GM13976 (cell line): ENCODE data around the gene JAKMIP1.

Experiments used
- DNase-seq: peaks from one replicate; pipeline ENCODE4 v3.0.0; 2012; ENCODE audit warnings: low spot score
- in situ Hi-C: fragments of 300-500 bp; cut with MboI; formaldehyde crosslinking; loops from one replicate; pipeline ENCODE4 v1.12.0; 2022; ENCODE audit warnings: low sequenced_read_pairs, mixed read lengths, inconsistent platforms; ENCODE audit not compliant: unreplicated experiment
- TF ChIP-seq, protein P1 (sequence below): IDR thresholded peaks from 2 replicates; pipeline ENCODE4 v1.5.1; 2012; ENCODE audit warnings: borderline replicate concordance, mild to moderate bottlenecking; ENCODE audit not compliant: insufficient read depth; ENCODE audit errors: extremely low read depth, missing control alignments, control extremely low read depth

Gene JAKMIP1

GRCh38 chr4:6152869-6153705 lies 47.3 kb downstream of the JAKMIP1 start:
- DNase-seq, result no peak
- in situ Hi-C loops, result no loop called here
- TF ChIP-seq, protein P1, sequence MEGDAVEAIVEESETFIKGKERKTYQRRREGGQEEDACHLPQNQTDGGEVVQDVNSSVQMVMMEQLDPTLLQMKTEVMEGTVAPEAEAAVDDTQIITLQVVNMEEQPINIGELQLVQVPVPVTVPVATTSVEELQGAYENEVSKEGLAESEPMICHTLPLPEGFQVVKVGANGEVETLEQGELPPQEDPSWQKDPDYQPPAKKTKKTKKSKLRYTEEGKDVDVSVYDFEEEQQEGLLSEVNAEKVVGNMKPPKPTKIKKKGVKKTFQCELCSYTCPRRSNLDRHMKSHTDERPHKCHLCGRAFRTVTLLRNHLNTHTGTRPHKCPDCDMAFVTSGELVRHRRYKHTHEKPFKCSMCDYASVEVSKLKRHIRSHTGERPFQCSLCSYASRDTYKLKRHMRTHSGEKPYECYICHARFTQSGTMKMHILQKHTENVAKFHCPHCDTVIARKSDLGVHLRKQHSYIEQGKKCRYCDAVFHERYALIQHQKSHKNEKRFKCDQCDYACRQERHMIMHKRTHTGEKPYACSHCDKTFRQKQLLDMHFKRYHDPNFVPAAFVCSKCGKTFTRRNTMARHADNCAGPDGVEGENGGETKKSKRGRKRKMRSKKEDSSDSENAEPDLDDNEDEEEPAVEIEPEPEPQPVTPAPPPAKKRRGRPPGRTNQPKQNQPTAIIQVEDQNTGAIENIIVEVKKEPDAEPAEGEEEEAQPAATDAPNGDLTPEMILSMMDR, result no peak

DNA sequence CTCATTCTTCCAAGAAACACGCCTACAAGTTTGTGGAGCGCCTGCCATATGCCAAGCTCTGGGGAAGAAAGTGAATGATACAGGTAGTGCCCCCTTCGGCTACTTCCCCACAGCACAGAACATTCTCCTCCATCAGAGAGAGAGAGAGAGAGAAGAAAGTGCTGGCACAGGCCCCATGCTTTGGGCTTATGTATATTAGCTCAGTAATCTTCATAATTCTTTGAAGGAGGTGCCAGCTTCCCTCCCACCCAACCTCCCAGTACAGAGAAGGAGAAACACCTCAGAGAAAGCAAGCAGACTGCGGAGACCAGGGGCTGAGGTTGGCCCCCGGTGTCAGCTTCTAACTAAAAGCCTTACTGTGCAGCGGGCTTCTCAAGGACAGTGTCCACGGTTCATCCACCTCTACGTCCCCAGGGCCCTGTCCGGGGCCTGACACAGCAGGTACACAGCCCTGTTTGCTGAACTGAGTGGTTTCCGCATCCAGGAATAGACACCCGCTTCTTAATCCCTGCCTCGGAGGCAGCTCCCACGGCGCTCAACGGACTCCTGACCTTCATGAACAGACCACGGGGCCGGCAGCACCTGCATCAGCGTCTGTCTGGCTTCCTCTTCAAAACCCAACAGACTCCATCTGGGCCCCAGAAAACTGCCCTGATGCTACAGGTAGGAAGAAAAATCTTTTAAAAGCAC lies 50.2 kb downstream of the JAKMIP1 start:
- in situ Hi-C loops, result no loop called here
- TF ChIP-seq, protein P1, result no peak
- no peak for DNase-seq

- TF ChIP-seq, protein P1, result no peak
- in situ Hi-C loops, result no loop called here
- no peak for DNase-seq
These were observed 51.7 kb downstream of the JAKMIP1 start for GRCh38 chr4:6148506-6149205.

DNA sequence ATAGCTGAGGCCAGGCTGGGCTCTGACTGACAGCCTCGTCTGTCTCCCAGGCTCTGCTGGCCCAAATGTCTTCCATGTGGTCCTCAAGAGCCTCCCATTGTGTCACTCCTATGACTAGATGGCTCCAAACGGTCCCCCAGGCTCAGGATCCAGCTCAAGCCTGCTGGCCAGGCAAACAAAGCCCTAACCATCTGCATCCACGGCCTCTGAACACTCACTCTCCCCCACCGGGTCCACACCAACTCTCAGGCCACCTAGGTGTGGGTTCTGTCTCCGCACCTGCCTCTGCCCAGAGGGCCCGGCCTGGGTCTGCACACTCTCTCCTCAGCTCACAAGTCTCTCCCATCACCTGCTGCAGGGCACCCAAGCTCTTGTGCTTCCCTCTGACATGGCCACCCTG lies 52.9 kb downstream of the JAKMIP1 start:
- TF ChIP-seq, protein P1, result no peak
- in situ Hi-C loops, result no loop called here
- DNase-seq, result no peak

DNA sequence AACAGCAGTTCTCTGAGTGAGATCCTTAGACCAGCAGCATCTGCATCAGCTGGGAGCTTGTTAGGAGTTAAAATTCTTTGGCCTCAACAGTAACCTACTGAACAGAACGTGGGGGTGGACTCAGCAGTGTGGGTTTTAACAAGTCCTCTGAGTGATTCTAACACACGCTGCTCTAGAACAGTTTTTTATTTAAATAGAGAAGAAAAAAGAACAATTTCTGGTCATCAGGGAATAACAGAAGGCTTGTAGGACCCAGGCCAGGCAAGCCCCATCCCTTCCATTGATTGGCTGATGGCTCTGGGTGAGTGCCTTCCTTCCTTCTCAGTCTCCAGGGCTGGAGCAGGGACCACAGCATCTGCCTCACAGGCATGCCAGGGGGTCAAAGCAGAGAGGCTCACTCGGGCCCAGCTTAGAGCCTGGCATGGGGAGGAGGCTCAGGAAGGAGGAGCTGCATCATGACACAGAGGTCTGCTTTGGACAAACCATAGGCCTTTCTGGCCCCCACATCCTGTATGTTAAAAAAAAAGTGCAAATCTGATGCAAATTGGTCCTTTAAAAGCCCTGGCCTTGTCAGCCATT lies 56.7 kb downstream of the JAKMIP1 start:
- TF ChIP-seq, protein P1, result no peak
- in situ Hi-C loops, result no loop called here

DNA sequence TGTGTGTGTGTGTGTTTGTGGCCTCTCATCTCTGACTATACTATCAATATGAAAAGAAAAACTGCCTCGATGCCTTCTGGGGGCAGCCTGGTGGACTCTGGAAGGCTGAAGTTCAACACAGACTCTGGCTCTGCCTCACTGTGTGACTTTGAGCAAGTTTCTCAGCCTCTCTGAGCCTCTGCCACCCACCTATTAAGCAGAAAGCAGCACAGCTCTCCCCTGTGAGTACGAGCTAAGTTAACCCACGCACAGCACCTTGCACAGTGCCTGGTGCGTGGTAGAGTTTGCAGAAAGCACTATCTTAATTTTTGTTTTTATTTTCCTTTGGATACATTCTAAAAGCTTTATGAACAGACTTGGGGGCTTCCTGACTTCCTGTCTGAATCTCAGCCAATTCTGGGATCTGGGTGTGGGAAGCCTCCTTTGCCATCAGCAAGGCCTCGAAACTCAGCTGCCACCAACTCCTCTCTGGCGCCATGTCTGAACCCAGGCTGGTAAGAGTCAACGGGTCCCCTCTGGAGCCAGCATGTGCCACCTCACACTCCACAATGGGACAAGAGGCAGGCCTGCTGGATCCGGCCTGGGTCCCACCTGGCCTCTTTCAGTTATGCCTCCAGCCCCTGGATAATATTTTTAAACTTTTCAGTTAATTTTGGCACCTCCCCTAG lies 57.3 kb downstream of the JAKMIP1 start:
- no peak for DNase-seq
- in situ Hi-C loops, result no loop called here
- TF ChIP-seq, protein P1, result no peak

More for the DNA sequence above, 56.7 kb downstream of the JAKMIP1 start:
- DNase-seq, result no peak
